HG02885 (cell line): ENCODE results near the gene GAPVD1.

Source experiments
- ATAC-seq: cut with Tn5 transposase; IDR thresholded peaks from one replicate; pipeline ENCODE4 v1.9.1; 2021; ENCODE audit warnings: mild to moderate bottlenecking; ENCODE audit not compliant: unreplicated experiment, poor library complexity

GAPVD1 gene

DNA sequence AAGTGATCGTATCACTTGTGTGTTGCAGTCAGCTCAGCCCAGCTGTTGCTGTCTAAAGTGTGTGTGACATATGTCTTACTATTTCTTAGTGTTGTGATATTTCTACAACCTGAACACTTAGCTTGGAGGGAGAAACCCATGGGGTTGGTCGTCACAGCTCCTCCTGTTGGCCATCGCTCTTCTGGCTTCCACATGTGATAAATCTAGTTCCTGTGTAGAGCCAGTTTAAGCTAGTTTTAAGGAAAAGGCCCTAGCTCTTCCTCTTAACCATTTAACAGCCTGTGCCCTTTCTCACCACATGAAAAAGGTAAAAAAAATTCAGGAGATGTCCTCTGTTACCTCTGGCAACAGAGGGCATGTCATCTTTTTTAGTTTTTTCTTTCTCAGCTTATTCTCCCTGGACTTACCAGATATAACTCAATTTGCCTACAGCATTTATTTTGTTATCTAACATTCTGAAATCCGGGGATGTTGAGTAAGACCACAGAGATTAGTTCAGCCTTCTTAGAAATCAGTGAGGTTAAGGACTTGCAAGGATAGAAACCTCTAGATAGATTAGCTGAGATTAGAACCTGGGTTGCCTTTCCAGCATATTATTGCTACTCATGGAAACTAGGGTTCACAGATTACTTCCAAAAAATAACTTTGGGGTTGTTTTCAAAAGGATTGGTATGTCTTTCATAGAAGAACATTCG lies 100.4 kb downstream of the GAPVD1 start:
- ATAC-seq = no peak

DNA sequence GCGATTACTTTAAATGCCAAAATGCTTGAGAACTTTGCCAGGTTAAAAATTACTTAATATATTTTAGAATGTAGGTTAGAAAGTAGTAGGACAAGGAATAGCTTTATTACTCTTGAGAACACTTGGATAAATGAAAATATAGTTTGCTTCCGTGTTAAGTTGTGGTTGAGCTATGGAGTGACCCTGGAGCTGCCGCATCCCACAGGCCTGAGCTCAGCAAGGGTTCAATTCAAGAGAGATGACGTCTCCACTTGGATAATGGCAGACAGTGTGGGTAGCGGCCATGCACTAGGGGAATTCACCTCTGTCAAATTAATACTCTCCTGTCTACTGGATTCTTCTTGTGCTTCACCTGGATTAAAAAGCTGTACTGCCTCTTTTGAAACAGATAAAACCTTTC lies 105.0 kb downstream of the GAPVD1 start:
- no peak for ATAC-seq

DNA sequence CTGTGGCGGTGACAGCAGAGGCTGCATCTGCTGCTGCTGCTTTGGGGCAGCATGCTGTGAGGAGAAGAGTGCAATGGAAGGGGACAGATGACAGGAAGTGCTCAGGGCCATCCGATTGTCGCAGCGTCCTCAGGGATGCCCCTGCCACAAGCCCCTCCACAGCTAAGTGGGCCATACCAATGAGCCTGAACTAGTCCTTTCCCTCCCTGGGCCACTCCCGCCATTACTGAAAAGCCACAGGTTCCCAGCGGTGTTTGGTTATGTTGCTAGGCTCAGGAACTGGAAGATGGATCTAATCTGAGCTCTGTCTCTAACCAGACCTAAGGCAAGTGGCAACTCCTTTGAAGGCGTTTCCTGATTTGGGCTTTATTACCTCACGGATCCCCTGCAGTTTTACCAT lies 109.2 kb downstream of the GAPVD1 start:
- no peak for ATAC-seq

DNA sequence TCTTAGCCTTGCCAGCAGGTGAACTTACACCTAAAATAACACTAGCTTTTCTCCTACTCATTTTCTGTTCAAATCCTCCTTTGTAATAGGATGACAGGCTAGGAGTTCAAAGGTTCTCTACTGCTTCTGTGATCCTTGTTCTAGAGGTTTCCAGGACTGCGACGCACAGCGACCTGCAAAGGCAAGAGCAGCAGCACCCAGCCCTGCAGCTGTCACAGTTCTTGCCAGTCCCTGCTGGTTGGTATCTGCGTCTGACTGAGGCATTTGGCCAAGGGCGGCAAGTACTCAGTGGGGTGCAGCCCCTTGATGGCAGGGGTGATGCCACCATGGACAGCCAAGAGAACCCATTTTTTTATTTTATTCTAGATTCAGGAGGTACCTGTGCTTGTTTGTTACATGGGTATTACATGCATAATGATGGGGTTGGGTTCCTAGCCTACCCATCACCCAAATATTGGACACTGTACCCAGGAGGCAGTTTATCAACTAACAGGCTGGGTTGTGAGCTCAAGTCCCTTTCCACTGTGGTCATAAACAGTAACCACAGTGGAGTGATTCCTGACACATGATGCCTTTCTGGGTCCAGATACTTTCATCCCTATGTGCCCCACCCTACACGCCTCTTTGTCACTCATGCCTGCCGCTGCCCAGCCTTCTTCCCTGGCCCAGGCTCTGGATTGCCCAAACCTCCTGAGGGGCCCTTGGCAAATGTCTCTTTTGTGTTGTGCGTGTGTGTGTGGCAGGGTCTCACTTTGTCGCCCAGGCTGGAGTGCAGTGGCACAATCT lies 111.0 kb downstream of the GAPVD1 start:
- ATAC-seq = no peak

DNA sequence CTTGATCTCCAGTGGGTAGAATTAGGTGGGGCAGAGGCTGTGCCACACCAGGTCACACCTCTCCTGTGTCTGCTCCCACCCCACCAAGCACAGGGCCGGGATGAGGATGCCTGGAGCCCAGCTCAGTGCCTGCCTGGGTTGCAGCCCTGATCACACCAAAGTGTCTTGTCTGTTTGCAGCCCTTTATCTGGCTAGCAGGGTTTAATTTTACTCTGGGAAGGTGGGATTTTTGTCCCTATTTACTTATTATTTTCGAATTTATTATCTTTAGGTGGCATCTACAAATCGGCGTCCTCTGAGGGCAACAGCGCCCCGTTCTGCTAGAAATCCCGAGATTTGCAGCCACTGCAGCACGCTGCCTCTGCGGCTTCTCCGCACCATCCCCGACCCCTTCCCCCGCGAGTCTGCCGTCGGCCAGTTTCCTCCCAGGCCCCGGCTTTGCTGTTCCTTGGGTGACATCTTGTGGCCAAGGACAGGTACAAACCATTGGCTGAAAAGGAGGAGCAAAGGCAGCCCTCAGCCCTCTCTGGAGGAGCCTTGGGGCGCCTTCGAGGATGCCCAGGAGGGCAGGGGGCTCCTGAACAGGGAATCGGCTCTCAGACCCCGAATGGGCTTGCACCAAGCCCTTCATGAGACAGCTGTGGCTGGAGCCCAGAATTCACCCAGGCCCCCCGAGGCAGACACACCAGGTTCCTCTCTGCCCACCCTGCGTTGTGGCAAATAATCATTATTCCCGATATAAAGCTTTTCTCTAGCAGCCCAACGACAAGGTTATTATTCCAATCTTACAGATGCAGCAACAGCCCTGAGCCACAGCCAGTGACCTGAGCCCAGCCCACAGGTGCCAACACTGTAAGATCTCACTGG lies 113.0 kb downstream of the GAPVD1 start:
- ATAC-seq = no peak

DNA sequence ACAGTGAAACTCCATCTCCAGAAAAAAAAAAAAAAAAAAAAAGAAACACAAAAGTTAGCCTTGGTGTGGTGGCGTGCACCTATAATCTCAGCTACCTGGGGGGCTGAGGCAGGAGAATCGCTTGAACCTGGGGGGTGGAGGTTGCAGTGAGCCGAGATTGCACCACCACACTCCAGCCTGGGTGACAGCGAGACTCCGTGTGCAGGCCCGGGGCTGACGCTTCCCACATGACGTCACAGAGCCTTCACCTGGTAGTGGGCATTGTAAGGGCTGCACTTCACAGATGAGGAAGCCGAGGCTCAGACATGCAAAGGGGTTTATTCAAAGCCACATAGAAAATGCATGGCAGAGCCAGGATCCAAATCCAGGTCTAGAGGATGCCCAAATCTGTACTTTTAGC lies 114.2 kb downstream of the GAPVD1 start:
- ATAC-seq = no peak

DNA sequence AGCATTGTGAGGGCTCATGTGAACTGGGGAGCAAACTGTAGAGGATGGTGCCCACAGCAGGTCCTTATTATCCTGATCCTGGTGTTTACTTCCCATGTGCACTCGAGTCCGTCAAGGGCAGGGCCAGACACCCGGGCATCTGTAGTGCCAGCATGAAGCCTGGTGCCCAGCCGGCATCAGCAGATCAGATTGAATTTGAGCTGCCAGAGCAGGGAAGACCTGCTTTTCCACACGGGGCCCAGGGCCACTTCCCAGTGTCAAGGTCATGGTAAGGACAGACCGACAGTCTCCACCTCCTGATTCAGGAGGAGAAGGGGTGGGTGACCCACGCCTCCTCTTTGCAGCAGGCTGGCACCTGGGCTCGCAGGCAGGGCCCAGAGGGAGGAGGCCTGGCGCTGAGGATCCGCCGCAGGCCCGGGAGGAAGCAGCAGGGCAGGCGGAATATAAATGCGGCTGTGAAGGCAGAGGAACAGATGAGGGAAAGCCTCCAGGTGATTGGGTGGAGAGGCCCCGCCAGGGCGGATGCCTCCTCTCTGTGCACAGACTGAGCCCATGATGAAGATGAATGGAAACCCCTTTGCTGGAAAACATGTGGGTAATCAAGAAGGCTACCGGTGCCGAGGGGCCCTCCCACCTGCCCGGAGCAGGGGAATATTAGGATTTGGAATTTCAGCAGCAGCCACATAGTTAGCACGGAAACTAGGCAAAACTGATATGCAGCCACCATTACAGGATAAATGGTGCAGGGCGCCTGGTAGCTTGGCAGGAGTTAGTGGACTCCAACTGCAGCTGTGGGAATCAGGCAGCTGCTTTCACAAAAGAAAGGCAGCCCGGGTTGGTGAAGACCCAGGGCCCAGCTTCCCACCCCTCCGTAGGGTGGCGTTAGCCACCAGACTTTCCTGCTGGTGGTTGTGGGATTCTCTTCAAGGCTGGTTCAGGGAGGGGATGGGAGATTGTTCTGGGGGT lies 114.9 kb downstream of the GAPVD1 start:
- no peak for ATAC-seq

DNA sequence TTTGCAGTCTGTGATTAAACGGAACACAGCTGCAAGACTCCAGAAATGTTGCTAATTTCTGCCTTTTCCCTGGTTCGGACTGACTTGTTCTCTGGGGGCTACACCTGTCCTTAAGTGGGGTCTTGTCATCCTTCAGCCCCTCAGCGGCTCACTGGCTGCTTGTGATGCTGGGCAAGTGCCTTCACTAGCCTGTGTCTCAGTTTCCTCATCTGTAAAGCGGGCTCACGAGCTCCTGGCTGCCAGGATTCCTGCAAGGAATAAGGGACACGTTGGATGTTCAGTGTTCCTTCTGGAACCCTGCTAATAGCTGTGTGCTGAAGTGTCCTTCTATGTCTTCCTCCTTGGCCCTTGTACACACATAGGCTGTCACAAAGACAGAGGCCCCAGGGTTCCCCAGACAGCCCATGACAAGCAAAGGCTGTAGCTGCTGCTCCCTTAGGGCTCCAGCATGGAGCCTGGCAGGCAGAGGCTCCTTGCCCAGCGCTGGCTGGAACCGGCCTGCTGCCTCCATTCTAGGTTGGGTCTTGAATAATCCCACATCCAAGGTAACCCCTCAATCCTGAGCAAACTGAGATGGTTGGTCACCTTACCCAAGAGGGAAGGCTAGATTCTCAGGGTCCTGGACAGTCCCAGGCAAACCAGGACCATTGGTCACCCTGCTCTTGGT lies 116.1 kb downstream of the GAPVD1 start:
- no peak for ATAC-seq

DNA sequence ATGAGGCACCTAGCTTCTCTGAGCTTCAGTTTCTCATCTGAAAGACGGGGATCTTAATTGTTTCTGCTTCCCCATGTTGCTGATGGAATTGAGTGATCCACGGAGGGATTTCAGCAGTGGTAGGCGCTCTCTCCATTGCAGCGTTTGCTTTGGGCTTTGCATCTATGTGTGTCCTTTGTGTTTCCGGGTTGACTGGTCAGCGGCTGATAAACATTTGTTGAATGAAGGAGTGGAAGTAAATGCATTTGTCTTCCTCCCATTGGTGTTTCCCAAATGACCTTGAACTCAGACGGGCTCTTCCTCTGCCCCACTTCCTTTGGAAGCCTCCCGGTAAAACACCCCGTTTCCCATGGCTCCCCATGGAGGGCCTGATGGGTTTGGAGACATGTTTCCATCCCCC lies 117.2 kb downstream of the GAPVD1 start:
- no peak for ATAC-seq

DNA sequence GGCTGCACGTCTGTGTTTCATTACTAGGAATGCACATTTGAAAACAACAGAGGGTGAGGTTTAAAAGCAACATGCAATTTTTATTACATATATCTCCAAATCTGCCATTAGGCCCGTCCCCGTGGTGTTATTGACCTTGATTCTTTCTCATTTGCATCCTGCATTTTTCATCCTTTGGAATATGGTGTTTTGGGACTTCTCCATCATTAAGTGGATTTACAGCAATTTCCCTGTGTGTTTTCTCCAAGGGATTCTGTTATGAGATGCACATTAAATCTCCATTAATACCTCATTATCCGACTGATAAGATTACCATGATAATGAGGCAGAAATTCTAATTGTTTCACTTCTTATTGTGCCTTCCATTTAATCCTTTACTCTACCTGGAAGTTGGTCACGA lies 117.6 kb downstream of the GAPVD1 start:
- ATAC-seq = no peak

DNA sequence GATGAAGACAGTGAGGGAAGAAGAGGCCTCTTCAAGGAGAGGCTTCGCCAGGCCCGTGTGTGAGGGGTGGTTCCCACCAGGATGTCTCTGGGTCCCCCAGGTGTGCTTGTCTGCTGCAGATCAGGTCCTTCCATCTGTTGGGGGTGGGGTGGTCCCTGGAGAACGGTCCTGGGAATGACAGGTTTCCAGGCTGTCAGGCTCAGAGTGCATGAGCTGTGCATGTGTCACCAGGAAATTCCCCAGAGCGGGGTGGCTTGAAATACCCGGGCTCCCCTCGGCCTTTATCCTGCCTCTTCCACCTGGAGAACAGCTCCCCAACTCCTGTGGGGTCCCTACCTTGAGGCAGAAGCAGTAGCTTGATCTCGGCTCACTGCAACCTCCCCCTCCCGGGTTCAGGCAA lies 118.8 kb downstream of the GAPVD1 start:
- ATAC-seq = no peak

DNA sequence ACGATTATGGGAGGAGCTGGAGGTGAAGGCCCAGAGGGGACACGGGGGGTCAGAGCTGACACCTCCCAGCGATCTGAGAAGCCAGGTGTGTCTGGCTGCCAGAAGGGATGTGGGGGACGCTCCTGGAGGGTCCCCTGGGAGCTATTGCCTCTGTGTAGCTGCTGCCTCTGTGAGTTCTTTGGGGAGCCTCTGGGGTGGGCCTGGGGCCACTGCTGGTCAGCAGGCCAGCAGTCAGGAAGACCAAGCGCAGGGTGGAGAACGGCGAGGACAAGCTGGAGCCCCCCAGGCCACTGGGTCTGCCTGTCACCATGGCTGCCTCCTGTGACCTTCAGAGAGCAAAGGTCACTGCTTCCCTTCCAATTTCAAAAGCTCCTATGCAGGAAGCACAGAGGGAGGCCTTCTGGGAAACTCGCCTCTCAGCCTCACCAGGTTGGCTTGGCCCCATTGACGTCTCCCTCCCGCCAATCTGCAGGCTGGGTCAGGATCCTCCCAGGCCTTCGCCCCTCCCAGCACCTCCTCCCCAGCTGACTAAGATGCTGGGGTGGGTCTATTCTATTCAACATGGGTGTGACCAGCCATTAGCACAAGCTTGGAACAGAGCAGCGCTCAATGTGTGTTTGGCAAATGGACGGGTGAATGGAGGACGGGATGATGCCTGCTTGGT lies 126.4 kb downstream of the GAPVD1 start:
- ATAC-seq = no peak

DNA sequence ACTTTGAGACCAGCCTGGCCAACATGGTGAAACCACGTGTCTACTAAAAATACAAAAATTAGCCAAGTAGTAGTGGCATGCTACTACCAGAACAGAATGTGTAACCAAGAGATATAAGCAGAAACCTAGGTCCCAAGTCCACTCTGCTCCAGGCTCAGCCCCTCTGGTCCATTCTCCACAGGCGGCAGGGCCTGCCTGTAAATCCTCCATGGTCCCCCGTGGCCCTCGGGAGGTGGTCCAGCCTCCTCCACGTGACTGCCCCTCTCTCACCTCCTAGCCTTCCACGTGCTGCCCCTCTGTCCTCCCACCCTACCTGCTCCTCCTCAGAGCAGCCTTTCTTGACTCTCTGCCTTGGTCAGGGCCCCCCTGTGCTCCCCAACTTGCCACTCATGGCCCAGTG lies 127.4 kb downstream of the GAPVD1 start:
- no peak for ATAC-seq

DNA sequence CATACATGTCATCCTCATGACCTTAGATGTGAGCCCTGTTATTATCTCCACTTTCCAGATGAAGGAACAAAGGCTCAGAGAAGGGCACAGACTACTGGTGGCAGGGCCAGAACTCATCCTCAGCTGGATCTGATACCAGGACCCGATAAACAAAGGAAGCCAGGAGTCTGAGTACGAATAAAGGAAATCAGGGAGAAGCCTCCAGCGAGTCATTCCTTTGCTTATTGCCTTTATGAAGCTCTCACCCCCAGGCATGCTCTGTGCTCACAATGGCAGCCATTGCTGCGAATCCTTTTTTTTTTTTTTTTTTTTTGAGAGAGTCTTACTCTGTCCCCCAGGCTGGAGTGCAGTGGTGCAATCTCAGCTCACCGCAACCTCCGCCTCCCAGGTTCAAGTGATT lies 130.1 kb downstream of the GAPVD1 start:
- no peak for ATAC-seq

DNA sequence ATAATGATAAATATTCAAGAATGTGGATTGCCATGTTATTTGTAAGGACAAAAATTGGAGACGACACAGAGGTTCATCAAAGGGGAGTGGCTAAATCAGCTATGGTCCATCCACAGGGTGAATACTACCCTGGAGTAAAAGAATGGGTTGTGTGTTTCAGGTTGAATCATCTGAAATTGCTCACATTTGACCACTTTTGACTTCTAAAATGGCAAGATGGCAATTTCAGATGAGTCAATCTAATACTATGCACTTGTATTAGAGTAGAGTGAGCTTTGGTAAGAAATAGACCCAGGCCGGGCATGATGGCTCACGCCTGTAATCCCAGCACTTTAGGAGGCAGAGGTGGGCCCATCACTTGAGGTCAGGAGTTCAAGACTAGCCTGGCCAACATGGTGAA lies 131.8 kb downstream of the GAPVD1 start:
- no peak for ATAC-seq

DNA sequence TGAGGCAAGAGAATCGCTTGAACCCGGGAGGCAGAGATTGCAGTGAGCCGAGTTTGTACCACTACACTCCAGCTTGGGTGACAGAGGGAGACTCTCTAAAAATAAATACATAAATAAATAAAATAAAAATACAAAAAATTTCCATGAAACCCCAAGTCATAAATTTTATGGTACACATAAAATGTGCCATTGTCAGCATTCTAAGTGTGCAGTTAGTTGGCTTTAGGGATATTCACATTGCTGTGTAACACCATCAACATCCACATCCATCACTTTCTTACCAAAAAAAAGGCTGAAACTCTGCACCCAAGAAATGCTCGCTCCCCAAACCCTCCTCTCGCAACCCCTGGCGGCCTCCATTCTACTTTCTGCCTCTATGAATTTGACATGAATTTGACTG lies 135.2 kb downstream of the GAPVD1 start:
- no peak for ATAC-seq

DNA sequence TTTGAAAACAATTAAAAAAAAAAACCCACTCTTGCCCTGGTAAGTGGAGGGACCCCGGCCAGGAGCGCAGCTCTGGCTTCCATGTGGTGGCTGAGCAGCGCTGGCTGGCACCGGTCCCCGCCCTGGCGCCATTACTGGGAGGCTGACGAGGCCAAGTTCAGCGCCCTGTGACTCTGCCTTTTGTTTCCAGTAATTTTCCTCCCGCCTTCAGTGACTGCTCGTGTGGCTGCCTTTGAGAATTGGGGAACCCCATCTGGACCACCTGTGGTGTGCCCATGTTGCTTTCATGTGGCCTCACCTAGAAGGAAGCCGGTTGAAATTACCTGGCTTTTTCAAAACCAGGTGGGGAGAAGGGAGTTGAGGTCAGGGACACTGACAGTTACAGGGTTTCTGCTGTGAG lies 136.1 kb downstream of the GAPVD1 start:
- ATAC-seq = no peak

DNA sequence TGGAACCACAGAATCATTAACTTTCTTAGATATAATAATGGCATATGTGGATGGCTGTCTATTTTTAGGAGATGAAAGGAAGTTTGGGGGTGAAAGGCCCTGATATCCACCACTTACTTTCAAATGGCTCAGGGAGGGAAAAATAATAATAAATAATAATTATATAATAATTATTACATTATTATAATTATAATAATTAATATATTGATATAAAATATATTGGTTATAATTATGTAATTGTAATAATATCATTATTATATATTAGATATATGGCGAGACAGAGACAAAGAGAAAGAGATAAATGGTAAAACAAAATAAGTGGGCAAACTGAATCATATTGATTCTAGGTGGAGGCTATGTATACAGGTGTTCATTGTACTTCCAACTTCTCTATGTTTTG lies 136.6 kb downstream of the GAPVD1 start:
- ATAC-seq = no peak

DNA sequence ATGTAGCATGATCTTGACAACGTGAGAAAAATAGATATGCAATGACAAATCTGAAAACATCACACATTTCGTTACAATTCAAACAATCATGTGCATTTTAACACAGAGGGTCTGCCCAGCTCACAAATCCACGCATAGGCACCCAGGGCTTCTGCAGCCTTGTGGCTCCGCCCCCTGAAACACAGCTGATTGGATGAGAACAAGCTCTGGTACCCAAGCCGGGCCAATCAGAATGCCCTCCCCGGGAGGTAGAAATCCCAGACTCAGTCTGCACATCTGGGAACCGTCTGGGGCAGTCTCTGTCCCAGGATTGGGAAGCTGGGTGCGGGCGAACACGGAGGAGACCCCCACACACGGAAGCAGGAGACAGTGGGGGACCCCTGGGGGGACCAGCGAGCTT lies 137.5 kb downstream of the GAPVD1 start:
- ATAC-seq = no peak
